ENCODE measurements around the gene ARHGAP6. TPM values are rescaled to one million over a fixed set of nuclear protein-coding genes. Genes with fewer than 3 reads are reported as not detected.

The ARHGAP6 gene
- total and polyA plus RNA-seq, 2 of the 13 experiments (the other 11 are each of a cell fraction or from before 2014, with no cell fraction given): 0.11 TPM; not detected in 1

GRCh38 chrX:11393949-11394654 lies 271.6 kb downstream of the ARHGAP6 start (continued):
- no peak for TF ChIP-seq THRA (CRISPR knock-in tag; IDR thresholded peaks at IDR 0.05; ENCODE audit: borderline replicate concordance)
- TF ChIP-seq BRCA1 (CRISPR knock-in tag; IDR thresholded peaks at IDR 0.05): no peak

- in situ Hi-C loops (cut with HindIII; ENCODE audit: extremely low pct_ligation_motif_present, low pct_unique_long_range_greater_than_20kb): no loop called here
- H3K4me1 ChIP-seq (ENCODE audit: insufficient read depth, low read length): no peaks in the 10 kb centered on the region
- DNase-seq (ENCODE audit: low spot score) (no peak), FAIRE-seq (no peak), ATAC-seq (no peak)
- H2AFZ ChIP-seq (ENCODE audit: low read length): no peak overlapping the region
- CTCF ChIA-PET (ENCODE audit: low intra/inter-chr PET ratio, low total read pairs): no interaction called here
- H3K9me3 ChIP-seq (ENCODE audit: low read length): no peaks in the 10 kb centered on the region
- BruUV-seq (replicated peaks): no TSS peak
- no peaks in the 10 kb centered on the region for H3K27me3 ChIP-seq (ENCODE audit: control insufficient read depth in 1 of 2, insufficient read depth in 2 of 2, low read length in 2 of 2)
- intact Hi-C loops (cut with micrococcal nuclease; ENCODE audit: unreplicated experiment): loop anchor here (10.0 kb wide), 1 partner anchor 242 kb away; no protein-coding TSS in a partner anchor
- H3K9ac ChIP-seq (ENCODE audit: insufficient read depth, low read depth, low read length): no peak overlapping the region
- POLR2A ChIA-PET: no interaction called here
- no peaks in the 10 kb centered on the region for H3K79me2 ChIP-seq (ENCODE audit: insufficient read depth, low read length)
- WGBS (ENCODE audit: low lambda C conversion rate): 59% methylated on average over 3 of the region's 3 CpGs
- no peaks in the 10 kb centered on the region for H3K36me3 ChIP-seq (replicated peaks in 1 of 2; ENCODE audit: control insufficient read depth in 1 of 2, insufficient read depth in 2 of 2, low read length in 2 of 2)
- H3K4me2 ChIP-seq (ENCODE audit: low read depth, low read length): no peak overlapping the region
- H4K20me1 ChIP-seq (ENCODE audit: insufficient read depth, low read length): no peaks in the 10 kb centered on the region
- no peak overlapping the region for H3K27ac ChIP-seq (ENCODE audit: extremely low read length, insufficient read depth, low read length)
- no peak overlapping the region for H3K4me3 ChIP-seq (replicated peaks in 1 of 3; ENCODE audit: insufficient read depth in 1 of 3, low read depth in 2 of 3, low read length in 3 of 3)
- no peak for TF ChIP-seq ZFYVE20 (CRISPR knock-in tag; IDR thresholded peaks at IDR 0.05; ENCODE audit: borderline replicate concordance, low read depth)
- TF ChIP-seq ZNF142 (CRISPR knock-in tag; IDR thresholded peaks at IDR 0.05): no peak
- no peak for TF ChIP-seq PAF1 (CRISPR knock-in tag; IDR thresholded peaks at IDR 0.05)
- no peak for TF ChIP-seq KDM4B (CRISPR knock-in tag; IDR thresholded peaks at IDR 0.05)
- no peak for TF ChIP-seq ZNF720 (CRISPR knock-in tag; IDR thresholded peaks at IDR 0.05)
- no peak for TF ChIP-seq NFIC (IDR thresholded peaks at IDR 0.05; ENCODE audit: low read length)
- TF ChIP-seq, protein P1, sequence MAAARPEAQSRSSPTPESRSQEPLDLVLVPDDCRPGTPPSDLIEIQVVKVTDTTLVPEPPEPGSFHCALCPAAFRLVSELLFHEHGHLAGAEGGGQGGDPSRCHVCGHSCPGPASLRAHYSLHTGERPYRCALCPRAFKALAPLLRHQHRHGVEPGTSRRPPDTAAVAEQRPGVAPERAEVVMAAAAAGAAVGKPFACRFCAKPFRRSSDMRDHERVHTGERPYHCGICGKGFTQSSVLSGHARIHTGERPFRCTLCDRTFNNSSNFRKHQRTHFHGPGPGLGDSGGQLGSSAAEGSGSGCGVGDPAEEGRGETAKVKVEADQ (CRISPR knock-in tag; IDR thresholded peaks at IDR 0.05; ENCODE audit: borderline replicate concordance): no peak
- no peak for TF ChIP-seq E2F1 (CRISPR knock-in tag; IDR thresholded peaks at IDR 0.05)
- TF ChIP-seq WIZ (CRISPR knock-in tag; IDR thresholded peaks at IDR 0.05): no peak
- TF ChIP-seq POLR2AphosphoS2 (IDR thresholded peaks at IDR 0.05; ENCODE audit: low read depth, low read length): no peak
- no peak for TF ChIP-seq KAT2B (IDR thresholded peaks at IDR 0.05; ENCODE audit: borderline replicate concordance, low read depth, low read length)
- TF ChIP-seq HNRNPK (IDR thresholded peaks at IDR 0.05; ENCODE audit: low read depth, low read length, poor library complexity, severe bottlenecking): no peak
Measured at GRCh38 chrX:11386812-11387211, 278.9 kb downstream of the ARHGAP6 start.

Data from HepG2 (cell line).